Measurements from ENCODE around the gene AMPD2. TPM values are rescaled to one million over a fixed set of nuclear protein-coding genes. Genes with fewer than 3 reads are reported as not detected.

AMPD2 gene
- total and polyA plus RNA-seq, 9 of the 15 experiments (the other 6 are each of a cell fraction or from before 2014, with no cell fraction given): 2.0 to 77.7 (median 28.2) TPM

DNA sequence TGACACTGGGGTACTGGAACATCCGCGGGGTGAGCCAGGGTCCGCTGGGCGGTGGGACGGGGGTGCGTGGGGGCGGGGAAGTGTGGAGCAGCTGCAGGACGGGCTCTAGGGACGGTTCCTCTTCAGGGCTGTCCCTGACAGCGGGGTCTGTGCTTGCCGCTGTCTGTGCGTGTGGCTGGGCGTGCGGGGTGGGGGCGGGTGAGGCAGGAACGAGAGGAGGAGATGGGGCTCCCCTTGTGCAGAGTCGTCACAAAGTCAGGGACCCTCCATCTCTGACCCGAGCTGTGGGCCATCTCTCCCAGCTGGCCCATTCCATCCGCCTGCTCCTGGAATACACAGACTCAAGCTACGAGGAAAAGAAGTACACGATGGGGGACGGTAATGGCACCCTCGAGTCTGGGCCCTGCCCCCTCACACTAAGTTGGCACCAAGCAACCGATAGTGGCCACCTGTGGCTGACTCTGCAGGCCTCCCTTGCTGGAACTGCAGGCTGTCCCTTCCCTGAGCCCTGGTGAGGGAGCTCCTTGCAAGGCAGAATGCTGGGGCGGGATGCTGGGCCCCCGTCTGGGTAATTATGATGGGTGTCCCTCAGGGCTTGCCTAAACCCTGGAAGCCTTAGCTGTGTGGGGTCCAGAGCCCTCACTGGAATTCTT, 48.6 kb downstream of the AMPD2 start (continued):
- TF ChIP-seq, protein P1, sequence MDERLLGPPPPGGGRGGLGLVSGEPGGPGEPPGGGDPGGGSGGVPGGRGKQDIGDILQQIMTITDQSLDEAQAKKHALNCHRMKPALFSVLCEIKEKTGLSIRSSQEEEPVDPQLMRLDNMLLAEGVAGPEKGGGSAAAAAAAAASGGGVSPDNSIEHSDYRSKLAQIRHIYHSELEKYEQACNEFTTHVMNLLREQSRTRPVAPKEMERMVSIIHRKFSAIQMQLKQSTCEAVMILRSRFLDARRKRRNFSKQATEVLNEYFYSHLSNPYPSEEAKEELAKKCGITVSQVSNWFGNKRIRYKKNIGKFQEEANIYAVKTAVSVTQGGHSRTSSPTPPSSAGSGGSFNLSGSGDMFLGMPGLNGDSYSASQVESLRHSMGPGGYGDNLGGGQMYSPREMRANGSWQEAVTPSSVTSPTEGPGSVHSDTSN (CRISPR knock-in tag; IDR thresholded peaks at IDR 0.05; ENCODE audit: low read depth): no peak
- TF ChIP-seq, protein P1 (tag; conservative IDR thresholded peaks at IDR 0.05; ENCODE audit: low read depth): no peak
- TF ChIP-seq TEAD1 (CRISPR knock-in tag; IDR thresholded peaks at IDR 0.05): no peak
- peak; percentile 22; the same call in 1 of the 2 replicates for TF ChIP-seq PHF8 (IDR thresholded peaks at IDR 0.05; ENCODE audit: borderline replicate concordance, low read length)
- TF ChIP-seq SMARCE1 (IDR thresholded peaks at IDR 0.05): no peak
- TF ChIP-seq GTF2E2 (tag; IDR thresholded peaks at IDR 0.05): no peak
- no peak for TF ChIP-seq EWSR1 (IDR thresholded peaks at IDR 0.05; ENCODE audit: borderline replicate concordance, low read depth, partially characterized antibody)
- TF ChIP-seq, protein P2, sequence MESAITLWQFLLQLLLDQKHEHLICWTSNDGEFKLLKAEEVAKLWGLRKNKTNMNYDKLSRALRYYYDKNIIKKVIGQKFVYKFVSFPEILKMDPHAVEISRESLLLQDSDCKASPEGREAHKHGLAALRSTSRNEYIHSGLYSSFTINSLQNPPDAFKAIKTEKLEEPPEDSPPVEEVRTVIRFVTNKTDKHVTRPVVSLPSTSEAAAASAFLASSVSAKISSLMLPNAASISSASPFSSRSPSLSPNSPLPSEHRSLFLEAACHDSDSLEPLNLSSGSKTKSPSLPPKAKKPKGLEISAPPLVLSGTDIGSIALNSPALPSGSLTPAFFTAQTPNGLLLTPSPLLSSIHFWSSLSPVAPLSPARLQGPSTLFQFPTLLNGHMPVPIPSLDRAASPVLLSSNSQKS (CRISPR knock-in tag; IDR thresholded peaks at IDR 0.05): no peak
- TF ChIP-seq LARP7 (IDR thresholded peaks at IDR 0.05): no peak
- TF ChIP-seq, protein P3, sequence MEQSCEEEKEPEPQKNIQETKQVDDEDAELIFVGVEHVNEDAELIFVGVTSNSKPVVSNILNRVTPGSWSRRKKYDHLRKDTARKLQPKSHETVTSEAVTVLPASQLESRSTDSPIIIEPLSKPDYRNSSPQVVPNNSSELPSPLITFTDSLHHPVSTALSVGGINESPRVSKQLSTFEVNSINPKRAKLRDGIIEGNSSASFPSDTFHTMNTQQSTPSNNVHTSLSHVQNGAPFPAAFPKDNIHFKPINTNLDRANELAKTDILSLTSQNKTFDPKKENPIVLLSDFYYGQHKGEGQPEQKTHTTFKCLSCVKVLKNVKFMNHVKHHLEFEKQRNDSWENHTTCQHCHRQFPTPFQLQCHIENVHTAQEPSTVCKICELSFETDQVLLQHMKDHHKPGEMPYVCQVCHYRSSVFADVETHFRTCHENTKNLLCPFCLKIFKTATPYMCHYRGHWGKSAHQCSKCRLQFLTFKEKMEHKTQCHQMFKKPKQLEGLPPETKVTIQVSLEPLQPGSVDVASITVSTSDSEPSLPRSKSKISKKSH (CRISPR knock-in tag; IDR thresholded peaks at IDR 0.05): no peak
- no peak for TF ChIP-seq RBM25 (IDR thresholded peaks at IDR 0.05; ENCODE audit: low read depth, low read length, severe bottlenecking)
- TF ChIP-seq, protein P4, sequence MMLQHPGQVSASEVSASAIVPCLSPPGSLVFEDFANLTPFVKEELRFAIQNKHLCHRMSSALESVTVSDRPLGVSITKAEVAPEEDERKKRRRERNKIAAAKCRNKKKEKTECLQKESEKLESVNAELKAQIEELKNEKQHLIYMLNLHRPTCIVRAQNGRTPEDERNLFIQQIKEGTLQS (IDR thresholded peaks at IDR 0.05): no peak
- TF ChIP-seq, protein P4 (CRISPR knock-in tag; conservative IDR thresholded peaks at IDR 0.05): no peak
- TF ChIP-seq KLF6 (CRISPR knock-in tag; IDR thresholded peaks at IDR 0.05; ENCODE audit: borderline replicate concordance): no peak
- TF ChIP-seq PTBP1 (IDR thresholded peaks at IDR 0.05; ENCODE audit: low read depth, low read length): no peak
- no peak for TF ChIP-seq KLF13 (tag; IDR thresholded peaks at IDR 0.05; ENCODE audit: borderline replicate concordance, low read depth)
- TF ChIP-seq SAFB (IDR thresholded peaks at IDR 0.05; ENCODE audit: borderline replicate concordance, low read depth, low read length): no peak
- no peak for TF ChIP-seq ZBTB8A (IDR thresholded peaks at IDR 0.05; ENCODE audit: partially characterized antibody)
- no peak for TF ChIP-seq SNIP1 (IDR thresholded peaks at IDR 0.05; ENCODE audit: low read depth)
- TF ChIP-seq SMAD3 (CRISPR knock-in tag; conservative IDR thresholded peaks at IDR 0.05): no peak
- TF ChIP-seq, protein P5, sequence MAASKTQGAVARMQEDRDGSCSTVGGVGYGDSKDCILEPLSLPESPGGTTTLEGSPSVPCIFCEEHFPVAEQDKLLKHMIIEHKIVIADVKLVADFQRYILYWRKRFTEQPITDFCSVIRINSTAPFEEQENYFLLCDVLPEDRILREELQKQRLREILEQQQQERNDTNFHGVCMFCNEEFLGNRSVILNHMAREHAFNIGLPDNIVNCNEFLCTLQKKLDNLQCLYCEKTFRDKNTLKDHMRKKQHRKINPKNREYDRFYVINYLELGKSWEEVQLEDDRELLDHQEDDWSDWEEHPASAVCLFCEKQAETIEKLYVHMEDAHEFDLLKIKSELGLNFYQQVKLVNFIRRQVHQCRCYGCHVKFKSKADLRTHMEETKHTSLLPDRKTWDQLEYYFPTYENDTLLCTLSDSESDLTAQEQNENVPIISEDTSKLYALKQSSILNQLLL (CRISPR knock-in tag; IDR thresholded peaks at IDR 0.05; ENCODE audit: borderline replicate concordance): no peak
